HepG2 (cell line): Measurements from ENCODE around the gene CMIP. TPM values are rescaled to one million over a fixed set of nuclear protein-coding genes. Genes with fewer than 3 reads are reported as not detected.

Experiments used
- AHDC1 ChIP-seq: sonication (generic); formaldehyde crosslinking; IDR thresholded peaks from 2 replicates; pipeline ENCODE4 v1.5.1; 2020; ENCODE audit warnings: mild to moderate bottlenecking, missing genetic modification reagents, borderline replicate concordance
- ARID5B ChIP-seq: IDR thresholded peaks from 2 replicates; pipeline ENCODE4 v1.4.0; 2020; ENCODE audit warnings: mild to moderate bottlenecking, missing genetic modification reagents
- ATF7 ChIP-seq, 2 experiments: fragments of 450-650 bp in 1 of 2; sonication (generic) in 1 of 2; formaldehyde crosslinking in 1 of 2; IDR thresholded peaks; 2 replicates each; pipeline versions ENCODE4 v1.4.0 to v1.6.1; 2016 to 2020; ENCODE audit warnings: antibody characterized with exemption in 1 of 2, mild to moderate bottlenecking in 1 of 2, missing genetic modification reagents in 1 of 2
- BRCA1 ChIP-seq: sonication (generic); formaldehyde crosslinking; IDR thresholded peaks from 2 replicates; pipeline ENCODE4 v1.4.0; 2020; ENCODE audit warnings: missing genetic modification reagents
- EP300 ChIP-seq, 3 experiments: sonication (generic) in 1 of 3; formaldehyde crosslinking in 1 of 3; IDR thresholded peaks; 2 replicates each; pipeline versions ENCODE4 v1.5.1 to v1.6.1; 2011 to 2020; ENCODE audit warnings: low read depth in 2 of 3, low read length in 2 of 3, borderline replicate concordance in 1 of 3, improper control_type of control experiment in 1 of 3, mild to moderate bottlenecking in 1 of 3, missing genetic modification reagents in 1 of 3, moderate library complexity in 1 of 3
- MTERF4 ChIP-seq: sonication (generic); formaldehyde crosslinking; IDR thresholded peaks from 2 replicates; pipeline ENCODE4 v1.8.0; 2023; ENCODE audit warnings: mild to moderate bottlenecking, missing genetic modification reagents
- MYPOP ChIP-seq: sonication (generic); formaldehyde crosslinking; IDR thresholded peaks from 2 replicates; pipeline ENCODE4 v1.8.1; 2023; ENCODE audit warnings: mild to moderate bottlenecking, moderate library complexity, missing genetic modification reagents
- PRPF4 ChIP-seq: fragments of 200-400 bp; formaldehyde crosslinking; IDR thresholded peaks from 2 replicates; pipeline ENCODE4 v1.6.1; 2016; ENCODE audit warnings: low read length, low read depth; ENCODE audit not compliant: poor library complexity, severe bottlenecking
- SALL1 ChIP-seq: sonication (generic); formaldehyde crosslinking; IDR thresholded peaks from 2 replicates; pipeline ENCODE4 v1.8.0; 2022; ENCODE audit warnings: mild to moderate bottlenecking, missing genetic modification reagents
- TAF15 ChIP-seq: fragments of 200-400 bp; formaldehyde crosslinking; IDR thresholded peaks from one replicate; pipeline ENCODE4 v1.6.1; 2018; ENCODE audit warnings: mild to moderate bottlenecking, low read depth, low read length; ENCODE audit not compliant: poor library complexity, severe bottlenecking
- ZBTB20 ChIP-seq: sonication (generic); formaldehyde crosslinking; IDR thresholded peaks from 2 replicates; pipeline ENCODE4 v1.8.1; 2023; ENCODE audit warnings: missing genetic modification reagents, low read depth, mild to moderate bottlenecking, borderline replicate concordance
- ZEB1 ChIP-seq: IDR thresholded peaks from 2 replicates; pipeline ENCODE4 v1.6.1; 2012; ENCODE audit warnings: mild to moderate bottlenecking, low read depth, inconsistent platforms; ENCODE audit not compliant: insufficient replicate concordance
- ZNF138 ChIP-seq: sonication (generic); formaldehyde crosslinking; IDR thresholded peaks from 2 replicates; pipeline ENCODE4 v1.5.0; 2020; ENCODE audit warnings: mild to moderate bottlenecking, low read depth, missing genetic modification reagents
- ZNF263 ChIP-seq: sonication (generic); formaldehyde crosslinking; IDR thresholded peaks from 2 replicates; pipeline ENCODE4 v1.4.0; 2020; ENCODE audit warnings: missing genetic modification reagents
- ZNF775 ChIP-seq: sonication (generic); formaldehyde crosslinking; IDR thresholded peaks from 2 replicates; pipeline ENCODE4 v1.4.0; 2020; ENCODE audit warnings: missing genetic modification reagents, mild to moderate bottlenecking, moderate library complexity, borderline replicate concordance
- polyA plus RNA-seq, 8 experiments: library from polyadenylated mRNA; depleted of rRNA in 3 of 8; stranded (reverse) in 7 of 8; unstranded in 1 of 8; fragments of >200 nt; fragmentation: Illumina TruSeq in 4 of 8; extraction: Trizol in 4 of 8; gene quantifications; 2 replicates each; pipeline versions ENCODE4 v1.2.1 to v1.2.3, GENCODE V29; 2011 to 2016; ENCODE audit warnings: low read depth in 4 of 8, missing spikeins in 1 of 8, mixed read lengths in 1 of 8; ENCODE audit not compliant: insufficient read depth in 1 of 8
- total RNA-seq, 5 experiments: library from RNA; depleted of rRNA; stranded (reverse); fragments of >200 nt; fragmentation: Illumina TruSeq; extraction: Trizol; gene quantifications; 2 replicates each; pipeline ENCODE4 v1.2.3, GENCODE V29; 2016; ENCODE audit warnings: low read depth in 1 of 5

Gene CMIP
- total and polyA plus RNA-seq, 2 of the 13 experiments (the other 11 are each of a cell fraction or from before 2014, with no cell fraction given), result 10.9 to 18.1 TPM

GRCh38 chr16:81553080-81553813 is 108.6 kb downstream of the CMIP start (continued):
- peak; percentile 57 for TF ChIP-seq ARID5B (CRISPR knock-in tag)
- TF ChIP-seq BRCA1 (CRISPR knock-in tag), result 0 out of 2 replicates have a peak, but pooled peaks have one; percentile 29
- no peak for TF ChIP-seq PRPF4
- no peak for TF ChIP-seq ZNF775 (CRISPR knock-in tag)
- no peak for TF ChIP-seq ZNF138 (CRISPR knock-in tag)
- peak; percentile 65 for TF ChIP-seq ZNF263
- TF ChIP-seq TAF15, result no peak
- TF ChIP-seq ATF7 (IDR thresholded peaks at IDR 0.05), result no peak
- TF ChIP-seq ATF7 (CRISPR knock-in tag; IDR thresholded peaks at IDR 0.05), result peak; percentile 76; the same call in 1 of the 2 replicates
- peak; percentile 80 for TF ChIP-seq SALL1 (CRISPR knock-in tag)
- TF ChIP-seq MYPOP (CRISPR knock-in tag), result peak; percentile 43; the same call in 1 of the 2 replicates
- no peak for TF ChIP-seq ZEB1
- peak in 1 of 2 experiments; percentile 67; a peak in 1 of 4 replicates for TF ChIP-seq EP300 (IDR thresholded peaks at IDR 0.05; ENCODE audit: low read depth in 2 of 2, low read length in 2 of 2)
- peak; percentile 62 for TF ChIP-seq EP300 (CRISPR knock-in tag; IDR thresholded peaks at IDR 0.05; ENCODE audit: borderline replicate concordance)
- no peak for TF ChIP-seq AHDC1 (CRISPR knock-in tag)
- TF ChIP-seq MTERF4 (CRISPR knock-in tag), result no peak
- TF ChIP-seq ZBTB20 (CRISPR knock-in tag), result peak; percentile 73; the same call in 1 of the 2 replicates
